ENCODE measurements around the gene EXPH5. TPM values are rescaled to one million over a fixed set of nuclear protein-coding genes. Genes with fewer than 3 reads are reported as not detected.

EXPH5 gene
- total RNA-seq, 1 experiment from 2014 or later = 17.0 TPM

GRCh38 chr11:108501396-108501795 lies 92.2 kb downstream of the EXPH5 start:
- CTCF ChIA-PET = no interaction called here
- intact Hi-C loops (cut with micrococcal nuclease; ENCODE audit: unreplicated experiment) = no loop called here
- H3K4me1 Mint-ChIP-seq (ENCODE audit: low read depth, unreplicated experiment) = peaks cover 9% of the 10 kb centered on the region
- H3K4me3 Mint-ChIP-seq (ENCODE audit: low read depth, unreplicated experiment) = no peak overlapping the region
- H3K27me3 Mint-ChIP-seq (ENCODE audit: unreplicated experiment) = no peaks in the 10 kb centered on the region
- H3K36me3 Mint-ChIP-seq (ENCODE audit: insufficient read depth, unreplicated experiment) = peaks cover 15% of the 10 kb centered on the region
- no peak for TF ChIP-seq CTCF (IDR thresholded peaks at IDR 0.05; ENCODE audit: unreplicated experiment)
- no peaks in the 10 kb centered on the region for H3K9me3 Mint-ChIP-seq (ENCODE audit: low read depth, unreplicated experiment)
- no peak overlapping the region for H3K27ac Mint-ChIP-seq (ENCODE audit: unreplicated experiment)
- no peak for DNase-seq
- no TSS peak for BruUV-seq (replicated peaks)

DNA sequence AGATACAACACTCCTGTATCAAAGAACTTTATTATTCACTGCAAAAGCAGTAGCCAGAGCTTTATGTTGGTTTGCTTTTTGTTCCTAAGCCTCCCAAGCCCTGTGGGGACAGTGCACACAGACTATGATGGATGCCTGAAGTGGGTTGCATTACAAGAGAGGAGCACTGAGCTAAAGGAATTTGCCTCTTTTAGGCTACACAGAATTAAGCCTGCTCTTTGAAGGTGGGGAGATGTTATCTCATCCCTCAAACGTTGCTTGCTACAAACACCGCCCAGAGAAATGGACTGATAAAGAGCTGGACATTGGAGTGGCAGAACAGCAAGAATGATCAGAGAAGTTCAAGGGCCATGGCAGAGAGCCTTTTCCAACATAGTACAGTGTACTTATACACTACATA lies 92.8 kb downstream of the EXPH5 start:
- H3K4me3 Mint-ChIP-seq (ENCODE audit: low read depth, unreplicated experiment) = no peak overlapping the region
- no peak for TF ChIP-seq CTCF (IDR thresholded peaks at IDR 0.05; ENCODE audit: unreplicated experiment)
- peaks cover 10% of the 10 kb centered on the region for H3K4me1 Mint-ChIP-seq (ENCODE audit: low read depth, unreplicated experiment)
- H3K27ac Mint-ChIP-seq (ENCODE audit: unreplicated experiment) = no peak overlapping the region
- H3K36me3 Mint-ChIP-seq (ENCODE audit: insufficient read depth, unreplicated experiment) = peaks cover 15% of the 10 kb centered on the region
- CTCF ChIA-PET = no interaction called here
- BruUV-seq (replicated peaks) = no TSS peak
- DNase-seq = no peak
- no peaks in the 10 kb centered on the region for H3K27me3 Mint-ChIP-seq (ENCODE audit: unreplicated experiment)
- H3K9me3 Mint-ChIP-seq (ENCODE audit: low read depth, unreplicated experiment) = no peaks in the 10 kb centered on the region
- intact Hi-C loops (cut with micrococcal nuclease; ENCODE audit: unreplicated experiment) = no loop called here

DNA sequence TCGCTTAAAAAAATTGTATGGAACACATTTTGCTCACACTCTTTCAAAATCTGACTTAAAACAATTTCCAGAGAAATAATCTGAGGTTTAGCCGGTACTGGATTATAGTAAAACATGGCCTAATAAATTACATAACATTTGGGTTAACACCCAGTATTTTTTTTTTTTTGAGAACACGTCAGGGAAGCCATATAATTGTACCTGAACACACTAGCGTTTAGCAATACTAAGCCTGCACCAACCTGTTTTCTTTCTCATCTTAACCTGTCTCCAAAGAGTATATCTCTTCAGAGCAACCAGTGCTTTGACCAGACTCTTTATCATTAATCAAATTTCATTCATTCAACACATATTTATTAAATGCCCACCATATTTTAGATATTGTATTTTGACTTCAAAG lies 93.4 kb downstream of the EXPH5 start:
- no peak for TF ChIP-seq CTCF (IDR thresholded peaks at IDR 0.05; ENCODE audit: unreplicated experiment)
- Mint-ChIP-seq H3K27me3 (ENCODE audit: unreplicated experiment) (no peaks in the 10 kb centered on the region), H3K36me3 (ENCODE audit: insufficient read depth, unreplicated experiment) (peaks cover 15% of the 10 kb centered on the region), H3K9me3 (ENCODE audit: low read depth, unreplicated experiment) (no peaks in the 10 kb centered on the region), H3K4me3 (ENCODE audit: low read depth, unreplicated experiment) (no peak overlapping the region), H3K4me1 (ENCODE audit: low read depth, unreplicated experiment) (peaks cover 10% of the 10 kb centered on the region), H3K27ac (ENCODE audit: unreplicated experiment) (no peak overlapping the region)
- intact Hi-C loops (cut with micrococcal nuclease; ENCODE audit: unreplicated experiment) = no loop called here
- DNase-seq = no peak
- no TSS peak for BruUV-seq (replicated peaks)
- CTCF ChIA-PET = no interaction called here

- BruUV-seq (replicated peaks) = TSS peak; percentile 48
- H3K27ac Mint-ChIP-seq (ENCODE audit: unreplicated experiment) = peak overlapping the region; percentile 69
- H3K27me3 Mint-ChIP-seq (ENCODE audit: unreplicated experiment) = no peaks in the 10 kb centered on the region
- DNase-seq = no peak
- intact Hi-C loops (cut with micrococcal nuclease; ENCODE audit: unreplicated experiment) = loop anchor here (5.0 kb wide), 2 partner anchors 93 to 148 kb away; partner anchors contain the start of gene EXPH5
- peaks cover 10% of the 10 kb centered on the region for H3K4me1 Mint-ChIP-seq (ENCODE audit: low read depth, unreplicated experiment)
- peak overlapping the region; percentile 62 for H3K4me3 Mint-ChIP-seq (ENCODE audit: low read depth, unreplicated experiment)
- CTCF ChIA-PET = no interaction called here
- H3K36me3 Mint-ChIP-seq (ENCODE audit: insufficient read depth, unreplicated experiment) = peaks cover 15% of the 10 kb centered on the region
- no peak for TF ChIP-seq CTCF (IDR thresholded peaks at IDR 0.05; ENCODE audit: unreplicated experiment)
- H3K9me3 Mint-ChIP-seq (ENCODE audit: low read depth, unreplicated experiment) = no peaks in the 10 kb centered on the region
Measured at GRCh38 chr11:108498816-108499408, 94.7 kb downstream of the EXPH5 start.
